SU-DHL-6 (cell line): ENCODE measurements around the gene STOML1.

ENCODE experiments used
- EZH2phosphoT487 ChIP-seq: fragments of 200-600 bp; sonication (generic), shearing (Covaris generic); conservative IDR thresholded peaks from 2 replicates; pipeline ENCODE4 v1.6.1; 2018; ENCODE audit warnings: mild to moderate bottlenecking, antibody characterized with exemption, low read length, moderate library complexity, mixed read lengths
- TF ChIP-seq, protein P1 (sequence below): fragments of 200-600 bp; sonication (generic); IDR thresholded peaks from one replicate; pipeline ENCODE4 v1.5.1; 2017; ENCODE audit warnings: antibody characterized with exemption, mild to moderate bottlenecking, low read length, moderate library complexity; ENCODE audit not compliant: insufficient read depth, poor library complexity, severe bottlenecking

DNA sequence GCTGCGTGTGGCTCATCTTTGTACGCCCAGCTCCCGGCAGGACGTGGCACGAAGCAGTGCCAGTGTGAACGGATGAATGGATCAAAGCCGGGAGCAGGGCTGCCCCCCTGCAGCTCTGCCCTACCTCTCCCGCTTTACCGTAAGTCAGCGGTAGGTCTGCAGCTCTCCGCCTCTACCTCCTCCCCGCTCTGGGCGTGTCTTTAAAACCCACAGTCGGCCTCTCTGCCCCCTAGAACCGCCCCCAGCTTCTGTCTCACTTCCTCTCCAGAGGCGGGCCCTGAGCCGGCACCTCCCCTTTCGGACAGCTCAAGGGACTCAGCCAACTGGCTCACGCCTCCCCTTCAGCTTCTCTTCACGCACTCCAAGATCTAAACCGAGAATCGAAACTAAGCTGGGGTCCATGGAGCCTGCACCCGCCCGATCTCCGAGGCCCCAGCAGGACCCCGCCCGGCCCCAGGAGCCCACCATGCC is 2.4 kb upstream of the STOML1 start, which contains the start of gene PML:
- TF ChIP-seq, protein P1, sequence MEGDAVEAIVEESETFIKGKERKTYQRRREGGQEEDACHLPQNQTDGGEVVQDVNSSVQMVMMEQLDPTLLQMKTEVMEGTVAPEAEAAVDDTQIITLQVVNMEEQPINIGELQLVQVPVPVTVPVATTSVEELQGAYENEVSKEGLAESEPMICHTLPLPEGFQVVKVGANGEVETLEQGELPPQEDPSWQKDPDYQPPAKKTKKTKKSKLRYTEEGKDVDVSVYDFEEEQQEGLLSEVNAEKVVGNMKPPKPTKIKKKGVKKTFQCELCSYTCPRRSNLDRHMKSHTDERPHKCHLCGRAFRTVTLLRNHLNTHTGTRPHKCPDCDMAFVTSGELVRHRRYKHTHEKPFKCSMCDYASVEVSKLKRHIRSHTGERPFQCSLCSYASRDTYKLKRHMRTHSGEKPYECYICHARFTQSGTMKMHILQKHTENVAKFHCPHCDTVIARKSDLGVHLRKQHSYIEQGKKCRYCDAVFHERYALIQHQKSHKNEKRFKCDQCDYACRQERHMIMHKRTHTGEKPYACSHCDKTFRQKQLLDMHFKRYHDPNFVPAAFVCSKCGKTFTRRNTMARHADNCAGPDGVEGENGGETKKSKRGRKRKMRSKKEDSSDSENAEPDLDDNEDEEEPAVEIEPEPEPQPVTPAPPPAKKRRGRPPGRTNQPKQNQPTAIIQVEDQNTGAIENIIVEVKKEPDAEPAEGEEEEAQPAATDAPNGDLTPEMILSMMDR = no peak
- no peak for TF ChIP-seq EZH2phosphoT487
